ENCODE data around the gene KCNH6.

GRCh38 chr17:63526861-63527260 is 3.7 kb downstream of the KCNH6 start:
- TF ChIP-seq POLR2A (IDR thresholded peaks at IDR 0.05) (no peak), EP300 (IDR thresholded peaks at IDR 0.05) (no peak)
- TF ChIP-seq, protein P1, sequence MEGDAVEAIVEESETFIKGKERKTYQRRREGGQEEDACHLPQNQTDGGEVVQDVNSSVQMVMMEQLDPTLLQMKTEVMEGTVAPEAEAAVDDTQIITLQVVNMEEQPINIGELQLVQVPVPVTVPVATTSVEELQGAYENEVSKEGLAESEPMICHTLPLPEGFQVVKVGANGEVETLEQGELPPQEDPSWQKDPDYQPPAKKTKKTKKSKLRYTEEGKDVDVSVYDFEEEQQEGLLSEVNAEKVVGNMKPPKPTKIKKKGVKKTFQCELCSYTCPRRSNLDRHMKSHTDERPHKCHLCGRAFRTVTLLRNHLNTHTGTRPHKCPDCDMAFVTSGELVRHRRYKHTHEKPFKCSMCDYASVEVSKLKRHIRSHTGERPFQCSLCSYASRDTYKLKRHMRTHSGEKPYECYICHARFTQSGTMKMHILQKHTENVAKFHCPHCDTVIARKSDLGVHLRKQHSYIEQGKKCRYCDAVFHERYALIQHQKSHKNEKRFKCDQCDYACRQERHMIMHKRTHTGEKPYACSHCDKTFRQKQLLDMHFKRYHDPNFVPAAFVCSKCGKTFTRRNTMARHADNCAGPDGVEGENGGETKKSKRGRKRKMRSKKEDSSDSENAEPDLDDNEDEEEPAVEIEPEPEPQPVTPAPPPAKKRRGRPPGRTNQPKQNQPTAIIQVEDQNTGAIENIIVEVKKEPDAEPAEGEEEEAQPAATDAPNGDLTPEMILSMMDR (IDR thresholded peaks at IDR 0.05): no peak
